Fibroblast of skin of scalp (primary cell): Measurements from ENCODE around the gene FRRS1L.

ENCODE experiments used
- DNase-seq: peaks from one replicate; pipeline ENCODE4 v3.0.0-alpha.2; 2013

FRRS1L gene

DNA sequence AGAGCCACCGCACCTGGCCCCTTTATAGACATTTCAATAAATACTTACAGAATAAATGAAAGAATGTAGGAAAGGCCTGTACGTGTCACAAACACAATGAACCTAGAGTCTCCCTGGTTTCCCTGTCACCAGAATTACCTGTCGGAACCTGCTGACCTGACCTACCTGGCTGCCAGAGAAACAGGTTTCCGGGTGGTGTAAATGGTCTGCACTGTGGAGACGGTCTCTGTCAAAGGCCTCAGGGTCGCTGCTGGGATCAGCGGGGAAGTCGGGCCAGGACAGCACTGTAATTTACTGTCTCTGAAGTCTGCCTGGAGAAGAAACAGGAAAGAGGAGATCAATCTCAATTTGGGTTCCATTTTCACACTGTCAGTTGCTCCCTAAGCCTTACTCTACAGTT lies 9.3 kb upstream of the FRRS1L start:
- DNase-seq = no peak

DNA sequence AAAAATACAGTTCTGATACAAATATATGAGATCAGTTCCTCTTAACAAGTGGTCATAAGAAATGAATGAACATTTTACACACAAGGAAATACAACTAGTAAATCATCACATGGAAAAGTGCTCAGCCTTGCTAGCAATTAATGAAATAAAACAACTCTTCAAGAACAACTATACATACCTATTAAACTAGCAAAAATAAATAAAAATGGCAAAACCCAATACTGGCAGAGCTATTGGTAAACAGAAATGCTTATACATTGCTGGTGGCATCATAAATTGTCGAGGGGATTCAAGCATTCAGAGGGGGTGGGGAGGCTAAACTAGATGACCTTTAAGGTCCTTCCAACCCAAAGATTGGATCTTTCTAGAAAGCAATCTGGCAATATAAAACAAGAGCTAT lies 5.9 kb upstream of the FRRS1L start:
- DNase-seq = no peak

- DNase-seq = no peak
Measured at GRCh38 chr9:109171926-109172325, 4.9 kb upstream of the FRRS1L start.

DNA sequence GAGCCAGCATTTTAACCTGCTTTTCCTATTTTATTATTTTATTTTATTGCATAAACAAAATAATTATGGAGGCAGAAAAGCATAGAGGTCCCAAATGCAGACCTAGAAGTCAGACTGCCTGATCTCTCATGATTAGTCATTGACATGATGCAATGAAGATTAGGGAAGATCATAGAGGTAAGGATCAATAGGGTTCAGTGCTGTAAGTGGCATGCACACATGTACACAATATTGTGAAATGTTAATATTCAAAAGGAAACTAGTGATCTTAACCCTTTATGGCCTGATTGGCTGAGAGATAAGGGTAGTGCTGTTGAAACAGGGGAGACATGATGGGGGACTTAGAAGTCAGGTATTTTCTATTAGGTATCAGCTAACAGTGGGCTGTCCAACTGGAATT lies 1.1 kb upstream of the FRRS1L start:
- DNase-seq = no peak

DNA sequence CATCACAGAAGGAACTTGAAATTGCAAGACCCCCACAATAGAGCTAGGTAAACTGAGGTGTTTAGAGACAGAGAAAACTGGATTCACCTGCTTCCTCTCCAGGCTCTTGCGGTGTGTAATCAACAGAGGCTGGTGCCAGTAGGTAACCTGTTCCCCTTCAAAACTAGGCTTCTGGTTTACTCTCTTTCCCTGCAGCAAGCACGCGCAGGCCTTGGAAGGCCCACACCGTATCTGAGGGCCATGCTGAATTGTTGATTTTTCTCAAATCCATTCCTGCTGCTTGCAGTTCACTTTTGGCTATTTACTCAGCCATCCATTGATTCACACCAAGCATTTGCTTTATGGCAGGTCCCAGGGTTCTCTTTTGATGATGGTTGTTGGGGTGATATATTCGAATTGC lies 667 bp upstream of the FRRS1L start:
- no peak for DNase-seq

DNA sequence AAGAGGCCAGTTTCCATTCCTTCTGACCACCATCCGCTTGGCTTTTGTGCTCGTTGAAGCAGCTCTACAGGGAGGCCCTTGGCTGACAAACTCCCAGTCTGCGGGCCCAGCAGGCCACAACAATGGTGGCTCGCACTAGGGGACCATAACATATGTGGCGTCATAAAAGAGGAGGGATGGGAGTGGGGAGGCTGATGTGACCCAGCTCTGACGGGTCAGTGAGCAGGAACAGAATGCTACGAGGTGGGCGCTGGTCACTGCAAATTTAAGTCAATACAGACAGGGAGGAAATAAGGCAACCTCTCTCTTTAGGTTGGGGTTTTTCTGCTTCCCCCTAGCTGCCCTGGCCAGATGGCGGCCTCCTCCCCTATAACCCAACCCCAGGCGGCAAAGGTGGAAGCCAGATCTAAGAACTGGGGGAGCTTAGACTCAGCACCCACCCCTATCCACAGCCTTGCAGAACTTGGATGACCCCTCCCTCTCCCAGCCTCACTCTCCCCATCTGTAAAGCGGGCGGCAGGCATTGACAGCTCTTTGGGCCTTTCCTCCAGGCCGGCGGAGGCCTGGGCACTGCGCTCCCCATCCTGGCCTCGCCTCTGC lies 778 bp downstream of the FRRS1L start:
- DNase-seq = no peak

GRCh38 chr9:109164042-109164441 lies 3.0 kb downstream of the FRRS1L start:
- no peak for DNase-seq

DNA sequence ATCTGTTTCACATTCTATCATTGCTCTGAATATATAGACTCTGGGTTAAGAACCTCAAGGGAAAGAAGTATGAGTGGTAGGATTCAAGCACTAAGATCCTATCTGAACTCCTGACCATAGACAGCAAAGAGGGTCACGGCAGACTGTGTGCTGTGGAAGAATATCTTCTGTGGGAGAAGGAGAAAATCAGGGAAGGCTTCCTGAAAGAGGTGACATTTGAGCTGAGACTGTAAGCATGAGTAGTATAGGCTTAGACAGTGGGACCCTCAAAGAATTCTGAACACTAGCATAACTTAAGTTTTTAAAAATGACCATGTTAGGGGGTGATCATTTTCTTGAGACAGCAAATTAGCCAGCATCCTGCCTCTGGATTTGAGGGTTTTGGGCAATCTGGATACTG lies 3.9 kb downstream of the FRRS1L start:
- no peak for DNase-seq

- no peak for DNase-seq
Measured at GRCh38 chr9:109162677-109163076, 4.4 kb downstream of the FRRS1L start.

DNA sequence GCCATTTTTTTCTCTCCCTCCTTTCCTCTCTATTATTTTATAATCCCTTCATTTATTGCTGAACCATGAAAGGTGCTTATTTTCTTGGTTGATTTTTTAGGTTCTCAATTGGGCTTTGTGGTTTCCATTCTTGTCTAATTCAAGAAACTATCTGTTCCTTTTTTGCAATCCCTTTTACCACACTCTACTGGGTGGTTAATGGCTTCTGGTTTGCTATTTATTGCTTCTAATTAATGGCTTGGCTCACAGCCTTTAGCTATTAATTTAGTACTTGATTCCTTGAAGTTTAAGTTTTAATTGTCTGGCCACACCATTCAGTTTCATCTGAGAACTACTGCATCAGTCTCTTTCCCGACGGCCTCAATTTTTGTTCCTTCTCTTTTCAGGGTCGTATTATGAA lies 5.6 kb downstream of the FRRS1L start:
- no peak for DNase-seq

DNA sequence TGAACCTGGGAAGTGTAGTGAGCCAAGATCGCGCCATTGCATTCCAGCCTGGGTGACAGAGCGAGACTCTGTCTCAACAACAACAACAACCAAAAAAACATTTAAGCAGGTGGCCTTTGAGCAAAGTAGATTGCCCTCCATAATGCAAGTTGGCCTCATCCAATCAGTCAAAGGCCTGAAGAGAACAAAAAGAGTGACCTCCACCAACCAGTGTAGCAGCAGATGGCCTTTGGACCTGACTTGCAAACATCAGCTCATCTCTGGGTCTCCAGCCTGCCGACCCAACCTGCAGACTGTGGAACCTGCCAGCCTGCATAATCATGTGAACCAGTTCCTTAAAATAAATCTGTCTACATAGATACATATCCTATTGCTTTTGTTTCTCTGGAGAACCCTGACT lies 7.5 kb downstream of the FRRS1L start:
- DNase-seq = no peak

DNA sequence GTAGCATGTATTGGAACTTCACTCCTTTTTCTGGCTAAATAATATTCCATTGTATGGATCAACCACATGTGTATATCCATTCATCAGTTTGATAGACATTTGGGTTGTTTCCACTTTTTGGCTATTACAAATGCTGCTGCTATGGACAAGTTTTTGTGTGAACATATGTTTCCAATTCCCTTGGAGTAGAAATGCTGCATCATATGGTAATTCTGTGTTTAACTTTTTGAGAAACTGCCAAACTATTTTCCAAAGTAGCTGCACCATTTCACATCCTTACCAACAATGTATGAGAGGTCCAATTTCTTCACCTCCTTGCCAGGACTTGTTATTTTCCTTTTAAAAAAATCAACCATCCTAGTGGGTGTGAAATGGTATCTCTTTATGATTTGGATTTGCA lies 8.4 kb downstream of the FRRS1L start:
- peak; percentile 68 for DNase-seq

DNA sequence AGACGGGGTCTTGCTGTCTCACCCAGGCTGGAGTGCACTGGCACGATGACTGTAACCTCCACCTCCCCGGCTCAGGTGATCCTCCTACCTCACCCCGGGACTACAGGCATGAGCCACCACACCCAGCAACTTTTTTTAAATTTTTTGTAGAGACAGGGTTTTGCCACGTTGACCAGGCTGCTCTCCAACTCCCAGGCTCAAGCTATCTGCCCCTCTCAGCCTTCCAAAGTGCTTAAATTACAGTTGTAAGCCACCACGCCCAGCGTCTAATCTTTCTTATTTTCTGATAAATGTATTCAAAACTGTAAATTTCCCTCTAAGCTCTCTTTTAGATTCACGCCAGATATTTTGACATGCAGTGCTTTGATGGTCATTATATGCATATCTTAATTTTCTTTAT lies 10.3 kb downstream of the FRRS1L start:
- DNase-seq = no peak

DNA sequence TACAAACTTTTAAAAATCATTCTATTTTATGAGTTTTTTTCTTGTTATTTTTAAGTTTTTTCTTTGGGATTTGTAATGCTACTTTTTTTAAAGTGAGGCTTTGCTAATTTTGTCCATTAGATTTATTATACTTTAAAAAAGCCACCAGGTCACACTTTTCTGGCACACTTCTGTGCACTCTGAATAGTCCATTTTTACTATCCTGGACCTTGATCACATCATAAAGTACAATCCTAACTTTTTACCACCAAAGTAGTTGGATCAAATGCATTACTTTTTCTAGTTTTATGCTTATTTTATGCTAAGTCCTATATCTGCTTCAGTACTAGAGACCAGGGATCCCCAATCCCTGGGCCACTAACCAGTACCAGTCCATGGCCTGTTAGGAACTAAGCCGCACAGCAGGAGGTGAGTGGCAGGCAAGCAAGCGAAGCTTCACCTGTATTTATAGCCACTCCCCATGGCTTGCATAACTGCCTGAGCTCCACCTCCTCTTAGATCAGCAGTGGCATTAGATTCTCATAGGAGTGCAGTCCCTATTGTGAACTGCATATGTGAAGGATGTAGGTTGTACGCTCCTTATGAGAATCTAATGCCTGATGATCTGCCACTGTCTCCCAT lies 16.0 kb downstream of the FRRS1L start:
- DNase-seq = no peak

- DNase-seq = no peak
Measured at GRCh38 chr9:109149722-109150121, 17.3 kb downstream of the FRRS1L start.

DNA sequence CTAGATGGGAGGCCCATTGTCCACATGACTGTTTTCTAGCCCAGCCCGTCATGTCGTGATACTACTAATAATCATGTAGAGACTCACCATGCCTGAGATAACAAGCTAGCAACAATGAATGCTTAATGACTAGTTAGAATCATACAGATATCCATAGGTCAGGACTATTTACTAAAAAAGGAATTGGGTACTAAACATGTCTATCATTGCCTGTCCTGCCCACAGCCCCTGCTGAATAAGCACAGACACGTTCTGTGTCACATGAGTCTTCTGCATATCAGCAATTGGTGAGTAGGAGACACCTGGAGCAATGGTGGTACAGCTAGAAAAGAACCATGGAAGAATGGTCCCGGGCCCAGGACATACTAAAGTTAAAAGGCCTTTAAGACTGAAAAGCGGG lies 18.0 kb downstream of the FRRS1L start:
- DNase-seq = no peak

- DNase-seq = no peak
Measured at GRCh38 chr9:109145051-109145450, 22.0 kb downstream of the FRRS1L start.

DNA sequence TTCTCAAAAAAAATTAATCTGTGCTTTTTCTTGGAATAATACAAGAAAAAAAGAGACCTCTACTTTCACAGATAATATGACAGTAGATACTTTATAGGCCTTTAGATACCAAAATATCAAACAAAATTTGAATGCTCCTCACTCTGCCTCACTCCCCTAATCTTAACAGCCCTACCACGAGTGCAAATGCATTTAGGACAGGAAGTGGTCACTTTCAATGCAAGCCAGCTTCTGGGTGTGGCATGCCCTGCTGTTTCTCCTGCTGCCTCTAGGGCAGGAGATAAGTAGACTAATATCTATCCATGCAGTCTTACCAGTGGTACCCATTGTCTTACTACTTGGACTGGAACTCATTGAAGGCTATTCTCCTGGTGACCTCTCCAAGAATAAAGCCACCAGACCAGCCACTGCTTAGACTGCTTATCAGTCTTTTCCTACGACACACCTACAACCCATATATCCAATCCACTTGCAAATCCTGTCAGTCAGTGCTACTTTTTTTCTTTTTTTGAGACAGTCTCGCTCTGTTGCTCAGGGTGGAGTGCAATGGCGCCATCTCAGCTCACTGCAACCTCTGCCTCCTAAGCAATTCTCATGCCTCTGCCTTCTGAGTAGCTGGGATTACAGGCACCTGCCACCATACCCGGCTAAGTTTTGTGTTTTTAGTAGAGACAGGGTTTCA lies 23.0 kb downstream of the FRRS1L start:
- peak; percentile 18 for DNase-seq

GRCh38 chr9:109141375-109141774 lies 25.7 kb downstream of the FRRS1L start:
- no peak for DNase-seq

GRCh38 chr9:109139851-109140250 lies 27.2 kb downstream of the FRRS1L start:
- no peak for DNase-seq

DNA sequence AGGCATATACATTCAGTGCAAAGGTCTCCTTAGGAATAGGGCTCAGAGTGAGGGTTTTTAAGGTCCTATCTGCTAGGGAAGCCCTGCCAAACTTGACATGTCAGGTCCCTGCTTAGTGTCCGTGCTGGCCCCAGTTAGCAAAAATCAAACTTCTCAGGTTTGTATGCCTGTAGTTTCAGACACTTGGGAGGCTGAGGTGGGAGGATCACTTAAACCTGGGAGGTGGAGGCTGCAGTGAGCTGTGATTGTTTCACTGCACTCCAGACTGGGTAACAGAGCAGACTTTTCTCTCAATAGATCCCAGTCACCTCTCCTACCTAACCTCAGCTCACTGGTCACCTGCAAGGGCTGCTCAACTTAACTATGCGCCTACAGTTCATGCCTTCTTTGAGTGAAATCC lies 28.6 kb downstream of the FRRS1L start:
- DNase-seq = no peak

GRCh38 chr9:109134167-109134578 lies 32.9 kb downstream of the FRRS1L start:
- DNase-seq = no peak

DNA sequence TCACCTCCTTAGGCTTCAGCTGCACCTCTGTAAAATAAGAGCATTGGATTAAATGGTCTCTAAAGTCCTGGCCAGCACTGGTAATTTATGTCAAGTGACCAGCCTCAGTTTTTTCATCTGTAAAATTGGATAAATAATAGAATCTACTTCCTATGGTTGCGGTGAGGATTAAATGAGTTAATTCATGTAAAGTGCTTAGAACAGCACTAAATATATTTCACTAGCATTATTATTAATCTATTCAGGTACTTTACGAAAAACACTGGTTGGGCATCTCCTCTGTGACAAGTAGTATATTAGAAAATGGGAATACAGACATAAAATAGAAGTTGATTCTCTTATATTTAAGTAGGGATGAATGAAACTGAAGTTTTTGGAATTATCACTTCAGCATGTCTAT lies 33.5 kb downstream of the FRRS1L start:
- no peak for DNase-seq

DNA sequence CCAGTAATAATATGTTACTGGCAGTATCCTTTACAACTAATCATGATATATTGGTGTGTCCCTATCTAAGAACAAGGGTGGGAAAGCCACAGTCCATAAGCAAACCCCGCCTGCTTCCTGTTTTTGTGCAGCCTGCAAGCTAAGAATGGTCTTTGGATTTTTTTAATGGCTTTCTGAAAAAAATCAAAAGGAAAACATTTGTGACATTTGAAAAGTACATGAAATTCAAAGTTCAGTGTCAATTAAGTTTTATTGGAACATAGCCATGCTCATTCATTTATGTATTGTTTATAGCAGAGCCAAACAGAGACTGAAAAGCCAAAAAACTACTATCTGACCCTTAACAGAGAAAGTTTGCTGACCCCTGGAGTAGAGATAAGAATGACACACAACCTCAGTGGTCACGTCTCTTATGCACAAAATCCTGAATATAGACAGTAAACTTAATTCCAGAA lies 34.5 kb downstream of the FRRS1L start:
- DNase-seq = no peak
